AG04450 (cell line): ENCODE data around the gene NOC4L. TPM values are rescaled to one million over a fixed set of nuclear protein-coding genes. Genes with fewer than 3 reads are reported as not detected.
A peak's percentile ranks its signal among the peaks of the same experiment; 100 is the strongest.

ENCODE experiments used
- CTCF ChIA-PET: fragments of 300-600, 350-600 bp; formaldehyde crosslinking; extraction: SDS; loops from one replicate; lab custom pipeline; 2022; ENCODE audit warnings: antibody characterized with exemption, inconsistent platforms; lab: Charles Lee
- POLR2A ChIA-PET: fragments of 350-600 bp; formaldehyde crosslinking; extraction: SDS; loops from one replicate; lab custom pipeline; 2021; ENCODE audit warnings: antibody characterized with exemption, inconsistent platforms; lab: Yijun Ruan, JAX
- DNase-seq: peaks from one replicate; pipeline ENCODE4 v3.0.0-alpha.2; 2011; ENCODE audit warnings: low read depth, low spot score
- H3K27ac ChIP-seq: one replicate; pipeline ENCODE4 v1.5.1; 2012; ENCODE audit warnings: low read depth, low read length, control low read depth
- H3K27me3 ChIP-seq: one replicate; pipeline ENCODE4 v1.6.0; 2012; ENCODE audit warnings: low read length; ENCODE audit not compliant: control insufficient read depth, insufficient read depth
- H3K4me3 ChIP-seq: 2 replicates; pipeline ENCODE4 v1.5.1; 2011; ENCODE audit warnings: mild to moderate bottlenecking, low read depth, low read length, control low read depth
- H3K9me3 ChIP-seq: 2 replicates; pipeline ENCODE4 v1.5.1; 2012; ENCODE audit warnings: low read length; ENCODE audit not compliant: control insufficient read depth, insufficient read depth
- polyA plus RNA-seq: library from polyadenylated mRNA; depleted of rRNA; stranded (reverse); fragments of >200 nt; gene quantifications from 2 replicates; pipeline ENCODE4 v1.2.3, GENCODE V29; 2011
- TF ChIP-seq, protein P1 (sequence below): IDR thresholded peaks from 2 replicates; pipeline ENCODE4 v1.5.1; 2011; ENCODE audit warnings: low read depth, low read length, control low read depth, inconsistent platforms

The NOC4L gene
- polyA plus RNA-seq, 1 experiment: 2.9 TPM

DNA sequence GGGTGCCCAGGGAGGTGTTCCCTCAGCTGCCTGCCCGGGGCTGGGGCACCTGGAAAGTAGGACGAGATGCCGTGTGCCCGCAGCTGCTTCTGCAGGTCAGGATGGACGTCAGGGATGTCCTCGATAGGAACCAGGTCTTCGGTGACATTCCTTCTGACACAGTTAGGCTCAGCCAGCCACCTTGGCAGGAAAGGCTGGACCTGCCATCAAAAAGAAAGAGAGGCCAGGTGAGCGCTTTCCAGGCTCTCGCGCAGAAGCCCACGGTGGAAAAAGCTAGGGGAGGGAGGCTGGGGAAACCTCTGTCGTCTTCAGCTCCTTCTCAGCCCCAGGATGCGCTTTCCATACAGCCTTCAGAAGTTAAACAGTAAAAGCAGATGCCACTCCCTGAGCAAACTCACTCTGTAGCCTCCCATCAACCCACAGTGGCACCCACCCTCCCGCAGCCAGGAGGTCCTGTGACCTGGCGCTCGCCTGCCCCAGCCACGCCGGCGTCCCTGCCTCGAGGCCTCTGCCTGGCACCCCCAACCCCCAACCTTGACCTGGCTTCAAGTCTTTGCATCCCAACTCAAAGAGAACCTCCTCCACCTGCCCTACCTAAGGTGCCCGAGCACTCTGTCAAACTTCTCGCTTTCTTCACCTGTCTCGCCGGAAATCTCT, 1.4 kb upstream of the NOC4L start:
- Histone ChIP-seq H3K27me3 (no peaks in the 10 kb centered on the region), H3K4me3 (peak overlapping the region; percentile 83), H3K27ac (no peak overlapping the region), H3K9me3 (peaks cover 3% of the 10 kb centered on the region; the same call in 1 of the 2 replicates)
- ChIA-PET CTCF (interaction anchor here (0.5 to 1.4 kb wide), 2 partner anchors 9 to 11 kb away, joined by 4 to 6 read pairs; no protein-coding TSS in a partner anchor), POLR2A (no interaction called here)
- TF ChIP-seq, protein P1, sequence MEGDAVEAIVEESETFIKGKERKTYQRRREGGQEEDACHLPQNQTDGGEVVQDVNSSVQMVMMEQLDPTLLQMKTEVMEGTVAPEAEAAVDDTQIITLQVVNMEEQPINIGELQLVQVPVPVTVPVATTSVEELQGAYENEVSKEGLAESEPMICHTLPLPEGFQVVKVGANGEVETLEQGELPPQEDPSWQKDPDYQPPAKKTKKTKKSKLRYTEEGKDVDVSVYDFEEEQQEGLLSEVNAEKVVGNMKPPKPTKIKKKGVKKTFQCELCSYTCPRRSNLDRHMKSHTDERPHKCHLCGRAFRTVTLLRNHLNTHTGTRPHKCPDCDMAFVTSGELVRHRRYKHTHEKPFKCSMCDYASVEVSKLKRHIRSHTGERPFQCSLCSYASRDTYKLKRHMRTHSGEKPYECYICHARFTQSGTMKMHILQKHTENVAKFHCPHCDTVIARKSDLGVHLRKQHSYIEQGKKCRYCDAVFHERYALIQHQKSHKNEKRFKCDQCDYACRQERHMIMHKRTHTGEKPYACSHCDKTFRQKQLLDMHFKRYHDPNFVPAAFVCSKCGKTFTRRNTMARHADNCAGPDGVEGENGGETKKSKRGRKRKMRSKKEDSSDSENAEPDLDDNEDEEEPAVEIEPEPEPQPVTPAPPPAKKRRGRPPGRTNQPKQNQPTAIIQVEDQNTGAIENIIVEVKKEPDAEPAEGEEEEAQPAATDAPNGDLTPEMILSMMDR: no peak
- DNase-seq: no peak

DNA sequence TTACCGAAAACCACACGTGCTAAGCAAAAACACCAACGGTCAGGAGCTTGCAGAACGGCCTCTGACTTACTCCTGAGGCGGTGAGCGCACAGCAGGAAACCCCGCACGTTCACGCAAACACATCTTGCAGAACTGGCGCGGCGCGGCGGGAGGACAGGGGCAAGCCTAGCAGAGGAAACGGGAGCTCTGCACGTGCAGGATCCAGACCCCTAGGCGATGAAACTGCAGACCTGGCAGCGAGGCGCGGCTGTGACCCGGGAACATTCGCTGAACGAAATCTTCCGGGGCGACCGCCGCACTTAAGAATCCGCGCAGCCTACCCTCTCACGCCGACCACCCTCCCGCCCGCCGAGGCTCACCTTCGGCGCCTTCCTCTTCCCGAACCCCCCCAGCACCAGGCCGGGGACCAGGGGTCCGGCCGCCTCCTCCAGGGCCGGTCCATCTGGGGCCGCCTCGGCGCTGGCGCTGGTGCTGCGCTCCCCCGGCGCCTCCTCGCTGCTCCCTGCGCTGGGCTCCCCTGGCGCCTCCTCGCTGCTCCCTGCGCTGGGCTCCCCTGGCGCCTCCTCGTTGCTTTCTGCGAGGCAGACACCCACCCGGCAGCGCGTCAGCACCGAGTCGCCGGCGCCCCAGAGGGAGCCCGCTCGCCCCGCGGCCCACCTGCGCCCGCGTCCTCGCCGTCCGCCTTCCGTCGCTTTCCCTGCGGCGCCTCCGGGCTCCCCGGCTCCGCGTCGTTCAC, 753 bp upstream of the NOC4L start:
- TF ChIP-seq, protein P1: no peak
- DNase-seq: no peak
- CTCF ChIA-PET: interaction anchor here (0.5 to 1.4 kb wide), 2 partner anchors 10 kb away, joined by 4 to 6 read pairs; no protein-coding TSS in a partner anchor
- Histone ChIP-seq H3K27me3 (no peaks in the 10 kb centered on the region), H3K4me3 (peak overlapping the region; percentile 83), H3K9me3 (peaks cover 3% of the 10 kb centered on the region; the same call in 1 of the 2 replicates), H3K27ac (no peak overlapping the region)
- POLR2A ChIA-PET: interaction anchor here (0.6 kb wide), 1 partner anchor 10 kb away, joined by 3 read pairs; no protein-coding TSS in a partner anchor

DNA sequence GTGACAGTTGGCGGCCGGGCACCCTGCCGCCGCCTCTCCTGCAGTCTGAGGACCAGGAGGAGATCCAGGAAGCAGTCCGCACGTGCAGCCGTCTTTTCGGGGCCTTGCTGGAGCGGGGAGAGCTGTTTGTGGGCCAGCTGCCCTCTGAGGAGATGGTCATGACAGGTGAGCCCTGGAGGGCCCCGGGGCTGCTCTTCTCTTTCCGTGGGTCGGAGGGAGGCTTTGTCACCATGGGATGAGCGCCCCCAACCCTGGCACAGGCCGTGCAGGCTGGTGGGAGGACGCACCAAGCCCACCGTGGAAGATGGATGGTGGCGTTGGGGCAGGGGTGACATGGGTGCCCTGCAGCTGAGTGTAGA, 532 bp downstream of the NOC4L start:
- H3K4me3 ChIP-seq: peak overlapping the region; percentile 83
- DNase-seq: no peak
- CTCF ChIA-PET: interaction anchor here (1.1 kb wide), 1 partner anchor 9 kb away, joined by 6 read pairs; no protein-coding TSS in a partner anchor
- no peaks in the 10 kb centered on the region for H3K27me3 ChIP-seq
- peaks cover 3% of the 10 kb centered on the region; the same call in 1 of the 2 replicates for H3K9me3 ChIP-seq
- POLR2A ChIA-PET: no interaction called here
- TF ChIP-seq, protein P1: no peak
- H3K27ac ChIP-seq: no peak overlapping the region

DNA sequence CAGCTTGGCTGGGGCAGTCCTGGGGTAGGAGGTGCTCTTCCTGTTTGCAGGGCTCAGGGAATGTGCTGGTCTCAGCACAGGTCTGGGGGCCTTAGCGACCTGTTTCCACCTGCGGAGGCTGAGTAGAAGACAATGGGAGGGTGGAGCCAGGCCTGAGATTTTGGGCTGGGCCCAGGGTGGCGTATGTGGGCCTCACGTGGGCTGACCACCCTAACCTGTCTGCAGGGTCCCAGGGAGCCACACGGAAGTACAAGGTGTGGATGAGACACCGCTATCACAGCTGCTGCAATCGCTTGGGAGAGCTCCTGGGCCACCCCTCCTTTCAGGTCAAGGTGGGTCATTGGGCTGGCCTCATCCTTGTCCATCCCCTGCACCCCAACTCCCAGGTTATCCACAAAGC, 1.1 kb downstream of the NOC4L start:
- H3K27me3 ChIP-seq: no peaks in the 10 kb centered on the region
- H3K27ac ChIP-seq: no peak overlapping the region
- no peak for DNase-seq
- H3K4me3 ChIP-seq: peak overlapping the region; percentile 83
- H3K9me3 ChIP-seq: peaks cover 3% of the 10 kb centered on the region; the same call in 1 of the 2 replicates
- POLR2A ChIA-PET: no interaction called here
- TF ChIP-seq, protein P1: no peak
- CTCF ChIA-PET: interaction anchor here (1.1 kb wide), 1 partner anchor 8 kb away, joined by 6 read pairs; no protein-coding TSS in a partner anchor

DNA sequence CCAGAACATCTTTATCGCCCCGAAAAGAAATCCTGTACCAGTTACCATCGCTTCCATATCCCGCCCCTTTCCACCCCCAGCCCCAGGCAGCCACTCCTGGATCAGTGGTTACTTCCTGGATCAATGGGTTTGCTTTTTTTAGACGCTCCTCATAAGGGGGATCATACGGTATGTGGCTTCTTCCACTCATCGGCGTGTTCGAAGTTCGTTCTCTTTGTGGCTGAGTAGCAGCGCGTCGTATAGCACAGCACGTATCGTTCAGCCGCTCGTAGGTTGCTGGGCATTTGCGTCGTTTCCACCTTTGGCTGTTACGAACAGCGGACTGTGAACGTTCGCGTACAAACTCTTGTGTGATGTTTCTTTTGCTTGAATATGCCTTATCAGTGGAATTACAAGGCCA, 1.8 kb downstream of the NOC4L start:
- ChIA-PET POLR2A (interaction anchor here (1.9 kb wide), 1 partner anchor 16 kb away, joined by 6 read pairs; no protein-coding TSS in a partner anchor), CTCF (no interaction called here)
- H3K4me3 ChIP-seq: no peak overlapping the region
- DNase-seq: no peak
- peaks cover 2% of the 10 kb centered on the region; the same call in 1 of the 2 replicates for H3K9me3 ChIP-seq
- H3K27me3 ChIP-seq: no peaks in the 10 kb centered on the region
- H3K27ac ChIP-seq: no peak overlapping the region
- TF ChIP-seq, protein P1: no peak
